GM18498 (cell line): Measurements from ENCODE around the gene PRKN.

Source experiments
- ATAC-seq: cut with Tn5 transposase; IDR thresholded peaks from one replicate; pipeline ENCODE4 v1.9.1; 2021; ENCODE audit warnings: mild to moderate bottlenecking, moderate library complexity; ENCODE audit not compliant: unreplicated experiment

The PRKN gene

GRCh38 chr6:161379834-161380582, 1347.6 kb downstream of the PRKN start:
- no peak for ATAC-seq

- ATAC-seq = no peak
Observed at GRCh38 chr6:161378115-161378514, 1349.5 kb downstream of the PRKN start.

- no peak for ATAC-seq
Observed at GRCh38 chr6:161377116-161377515, 1350.5 kb downstream of the PRKN start.

GRCh38 chr6:161376367-161376766, 1351.2 kb downstream of the PRKN start:
- no peak for ATAC-seq

- no peak for ATAC-seq
Observed at GRCh38 chr6:161374971-161375873, 1352.3 kb downstream of the PRKN start.

GRCh38 chr6:161373905-161374451, 1353.6 kb downstream of the PRKN start:
- peak; percentile 42 for ATAC-seq

- ATAC-seq = no peak
Observed at GRCh38 chr6:161372422-161372793, 1355.2 kb downstream of the PRKN start.

GRCh38 chr6:161370880-161371279, 1356.7 kb downstream of the PRKN start:
- peak; percentile 92 for ATAC-seq

GRCh38 chr6:161369339-161369738, 1358.2 kb downstream of the PRKN start:
- ATAC-seq = no peak

GRCh38 chr6:161368514-161368913, 1359.1 kb downstream of the PRKN start:
- ATAC-seq = no peak

GRCh38 chr6:161367472-161367871, 1360.1 kb downstream of the PRKN start:
- ATAC-seq = no peak

- no peak for ATAC-seq
Observed at GRCh38 chr6:161366301-161366923, 1361.2 kb downstream of the PRKN start.

GRCh38 chr6:161365633-161366032, 1361.9 kb downstream of the PRKN start:
- no peak for ATAC-seq

GRCh38 chr6:161363286-161363685, 1364.3 kb downstream of the PRKN start:
- ATAC-seq = no peak

- ATAC-seq = no peak
Observed at GRCh38 chr6:161362266-161362665, 1365.3 kb downstream of the PRKN start.

- no peak for ATAC-seq
Observed at GRCh38 chr6:161361529-161361928, 1366.0 kb downstream of the PRKN start.

- ATAC-seq = no peak
Observed at GRCh38 chr6:161360520-161360919, 1367.0 kb downstream of the PRKN start.

GRCh38 chr6:161359618-161359945, 1368.0 kb downstream of the PRKN start:
- ATAC-seq = no peak

GRCh38 chr6:161356167-161356854, 1371.3 kb downstream of the PRKN start:
- ATAC-seq = no peak

GRCh38 chr6:161355696-161356095, 1371.9 kb downstream of the PRKN start:
- no peak for ATAC-seq

- no peak for ATAC-seq
Observed at GRCh38 chr6:161354956-161355355, 1372.6 kb downstream of the PRKN start.
